ENCODE results near the gene TMEM163.
"Not testable (repeated sequence)": the region's sequence is repeated elsewhere in the genome, so short reads cannot be mapped to it uniquely, and the experiment has no call there.

Gene TMEM163

DNA sequence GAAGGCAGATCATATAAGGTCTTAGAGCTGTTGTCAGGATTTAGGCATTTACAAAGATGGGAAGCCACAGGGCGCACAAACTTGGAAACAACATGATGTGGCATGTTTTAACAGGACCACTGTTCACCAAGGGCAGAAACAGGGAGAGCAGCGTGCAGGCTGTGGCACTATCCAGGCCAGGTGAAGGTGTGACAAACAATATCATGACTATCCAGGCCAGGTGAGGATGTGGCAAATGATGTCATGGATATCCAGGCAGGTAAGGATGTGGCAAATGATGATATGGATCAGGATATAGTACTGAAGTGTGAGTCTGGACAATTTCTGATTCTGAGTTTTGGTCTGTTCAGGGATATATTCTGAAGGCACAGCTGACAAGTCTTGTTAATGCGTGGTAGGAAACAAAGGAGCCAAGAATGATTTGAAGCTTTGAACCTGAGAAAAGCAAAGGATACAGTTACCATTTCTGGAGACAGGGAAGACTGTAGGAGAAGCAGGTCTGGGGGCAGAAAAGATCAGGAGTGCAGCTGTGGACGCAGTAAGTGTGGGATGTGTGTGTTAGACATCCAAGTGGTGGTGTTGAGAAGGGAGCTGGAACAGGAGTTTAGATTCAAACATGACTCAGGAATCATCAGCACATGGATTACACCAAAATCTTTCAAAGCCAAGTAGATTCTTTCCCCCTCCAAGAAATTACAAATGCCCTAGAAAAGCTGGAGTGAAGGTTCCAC is 205.9 kb downstream of the TMEM163 start:
- no peak for DNase-seq

DNA sequence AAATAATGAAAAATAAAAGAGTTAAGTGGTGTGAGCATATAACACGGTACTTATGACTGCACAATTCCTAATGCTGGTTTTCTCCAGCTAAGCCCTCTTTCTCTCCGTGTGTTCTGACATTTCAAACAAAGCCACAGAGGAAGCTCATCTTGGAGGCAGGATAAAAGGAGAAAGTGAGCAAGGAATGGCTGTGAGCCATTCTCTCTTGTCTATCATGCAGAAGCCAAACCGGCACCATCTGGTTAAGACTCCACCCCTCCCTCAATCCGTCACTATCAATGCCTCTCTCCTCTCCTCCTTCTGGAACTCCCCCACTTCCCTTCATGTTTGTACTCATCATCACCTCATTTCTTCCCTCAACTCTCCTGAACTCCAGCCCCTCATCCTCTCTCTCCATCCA is 210.4 kb downstream of the TMEM163 start:
- no peak for DNase-seq

DNA sequence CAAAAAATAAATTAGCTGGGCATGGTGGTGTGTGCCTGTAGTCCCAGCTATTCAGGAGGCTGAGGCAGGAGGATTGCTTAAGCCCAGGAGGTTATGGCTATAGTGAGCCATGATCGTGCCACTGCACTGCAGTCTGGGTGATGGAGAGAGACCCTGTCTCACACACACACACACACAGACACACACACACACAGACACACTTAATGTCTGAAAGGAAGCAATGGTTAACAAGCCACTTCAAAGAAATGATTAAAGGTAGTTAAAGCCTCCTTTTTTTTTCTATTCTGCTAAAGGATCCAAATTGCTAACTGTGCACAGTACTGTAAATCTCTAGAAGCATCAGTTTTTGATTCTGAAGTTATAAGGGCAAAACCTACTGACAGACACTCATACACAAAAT is 211.1 kb downstream of the TMEM163 start:
- DNase-seq, result no peak

DNA sequence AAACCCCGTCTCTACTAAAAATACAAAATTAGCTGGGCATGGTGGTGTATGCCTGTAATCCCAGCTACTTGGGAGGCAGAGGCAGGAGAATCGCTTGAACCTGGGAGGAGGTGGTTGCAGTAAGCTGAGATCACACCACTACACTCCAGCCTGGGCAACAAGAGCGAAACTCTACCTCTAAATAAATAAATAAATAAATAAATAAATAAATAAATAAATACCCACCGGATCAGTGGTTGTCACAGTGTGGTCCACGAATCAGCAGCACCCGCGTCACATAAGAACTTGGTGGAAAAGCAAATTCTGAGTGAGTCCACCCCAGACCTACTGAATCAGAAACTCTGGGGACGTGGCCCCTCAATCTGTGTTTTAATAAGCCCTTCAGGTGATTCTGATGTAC is 211.6 kb downstream of the TMEM163 start:
- DNase-seq, result not testable (repeated sequence)

DNA sequence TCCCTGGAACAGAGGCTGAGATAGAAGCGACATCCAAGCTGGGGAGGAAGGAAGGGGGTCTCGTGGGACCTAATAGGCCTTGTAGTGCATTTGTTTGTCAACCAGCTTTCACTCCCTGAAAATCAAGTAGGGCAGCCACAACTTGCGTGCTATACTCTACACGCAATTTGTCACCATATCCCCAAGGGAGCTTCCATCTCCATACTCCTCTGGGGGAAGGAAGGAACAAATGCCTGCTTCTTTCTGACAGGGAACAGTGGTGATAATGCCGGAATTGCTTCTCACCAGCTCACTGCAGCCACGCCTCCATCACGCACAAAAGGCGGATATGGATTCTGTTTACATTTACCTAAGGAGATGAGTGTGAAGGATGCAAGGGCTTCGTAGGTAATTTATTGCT is 213.4 kb downstream of the TMEM163 start:
- DNase-seq, result no peak

DNA sequence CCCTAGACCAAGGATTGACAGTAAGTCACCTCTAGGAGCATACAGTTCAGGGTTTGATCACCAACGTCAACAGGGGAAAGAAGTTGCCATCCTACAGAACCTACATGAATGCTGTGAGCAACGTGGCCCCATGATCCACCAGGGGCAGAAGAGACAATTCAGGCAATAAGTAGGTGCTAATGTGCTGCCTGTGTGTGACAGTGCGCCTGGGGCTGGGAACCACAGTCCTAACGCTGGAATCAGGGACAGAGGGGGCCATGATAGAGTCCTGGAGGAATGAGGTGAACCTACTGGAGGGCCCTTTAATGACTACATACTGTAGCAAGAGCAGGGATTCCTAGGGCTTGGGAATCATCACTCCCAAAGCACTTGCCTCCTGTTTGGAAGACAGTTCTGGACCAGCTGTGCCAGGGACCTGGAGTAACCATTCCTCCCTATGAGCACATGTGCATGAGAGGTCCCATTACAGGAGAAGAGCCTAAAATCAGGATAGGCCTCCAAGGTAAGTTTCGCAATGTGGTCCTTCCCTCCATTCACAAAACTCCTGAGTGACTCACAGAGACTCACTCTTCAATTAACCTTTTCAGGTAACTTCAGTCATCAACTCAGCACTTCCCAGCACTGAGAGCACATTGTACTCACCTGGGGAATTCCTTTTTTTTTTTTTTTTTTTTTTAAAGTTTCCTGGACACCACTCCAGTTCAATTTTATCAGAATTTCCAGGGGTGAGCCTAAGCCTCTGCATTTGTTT is 214.0 kb downstream of the TMEM163 start:
- no peak for DNase-seq

DNA sequence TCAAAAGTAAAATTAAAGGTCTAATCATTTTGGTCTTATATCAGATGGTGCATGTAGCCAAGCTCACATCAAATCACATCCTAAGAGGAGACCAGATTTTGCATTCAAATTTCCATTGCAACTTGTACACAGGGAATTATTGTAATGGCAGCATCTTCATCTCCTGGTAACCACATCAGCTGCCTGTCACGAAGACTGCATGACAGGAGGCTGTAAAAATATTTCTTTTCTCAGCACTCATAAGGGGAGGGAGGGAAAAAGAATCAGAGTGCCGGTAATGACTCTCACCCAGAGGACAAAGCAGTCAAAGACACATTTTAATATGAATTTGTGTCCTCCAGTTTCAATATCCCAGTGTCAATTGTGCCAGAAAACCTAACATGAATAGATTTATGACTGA is 216.7 kb downstream of the TMEM163 start:
- DNase-seq, result no peak

DNA sequence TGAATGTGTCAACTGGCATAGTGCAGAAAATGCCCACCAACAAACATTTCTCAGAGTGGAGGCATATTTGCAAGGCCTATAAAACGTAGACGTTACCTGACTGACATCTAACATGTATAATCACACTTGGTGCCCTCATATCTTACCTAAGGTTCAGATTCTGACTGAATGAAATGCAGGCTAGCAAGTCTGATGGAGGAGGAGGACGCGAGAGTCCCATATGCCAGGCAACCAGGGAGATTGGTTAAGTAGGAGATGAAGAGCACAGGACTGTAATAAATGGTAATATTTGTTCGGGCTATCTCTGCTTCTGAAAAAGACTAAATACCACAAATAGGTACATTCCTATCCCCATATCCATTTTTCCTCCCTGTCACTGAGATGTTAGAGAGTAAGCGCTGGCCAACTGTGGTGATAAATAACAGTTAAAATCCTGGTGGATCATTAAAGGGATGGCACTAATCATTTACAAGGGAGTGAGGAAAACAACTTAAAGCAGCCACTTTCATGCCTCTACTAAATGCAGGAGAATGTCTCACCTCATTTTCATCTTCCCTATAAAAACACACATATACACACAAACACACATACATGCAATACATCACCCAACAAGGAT is 217.2 kb downstream of the TMEM163 start:
- no peak for DNase-seq

DNA sequence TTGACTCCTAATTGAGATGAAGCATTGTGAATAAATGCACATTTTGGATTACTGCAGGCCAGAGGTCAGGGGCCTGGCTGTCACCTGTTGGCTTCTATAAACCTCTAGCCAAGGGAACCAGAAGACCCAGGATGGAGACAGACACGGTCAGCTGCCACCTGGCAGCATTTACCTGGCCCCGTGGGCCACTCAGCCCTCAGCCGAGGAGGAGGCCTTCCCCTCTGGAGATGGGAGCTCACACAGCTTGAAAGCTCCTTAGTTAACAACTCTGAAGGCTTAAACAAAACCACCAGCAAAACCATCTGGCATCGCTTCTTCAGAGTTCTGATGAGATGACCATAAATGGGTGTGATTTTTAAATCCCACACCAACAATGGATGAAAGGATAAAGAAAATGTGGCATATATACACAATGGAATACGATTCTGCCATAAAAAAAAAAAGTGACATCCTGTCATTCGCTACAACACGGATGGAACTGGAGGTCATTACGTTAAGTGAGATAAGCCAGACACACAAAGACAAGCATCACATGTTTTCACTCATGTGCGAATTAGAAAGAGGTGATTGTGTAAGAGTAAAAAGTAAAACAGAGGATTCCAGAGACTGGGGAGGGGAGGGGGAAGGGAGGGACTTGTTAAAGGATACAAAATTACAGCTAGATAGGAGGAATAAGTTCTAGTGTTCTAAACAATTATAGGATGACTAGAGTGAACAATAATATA is 218.4 kb downstream of the TMEM163 start:
- no peak for DNase-seq

DNA sequence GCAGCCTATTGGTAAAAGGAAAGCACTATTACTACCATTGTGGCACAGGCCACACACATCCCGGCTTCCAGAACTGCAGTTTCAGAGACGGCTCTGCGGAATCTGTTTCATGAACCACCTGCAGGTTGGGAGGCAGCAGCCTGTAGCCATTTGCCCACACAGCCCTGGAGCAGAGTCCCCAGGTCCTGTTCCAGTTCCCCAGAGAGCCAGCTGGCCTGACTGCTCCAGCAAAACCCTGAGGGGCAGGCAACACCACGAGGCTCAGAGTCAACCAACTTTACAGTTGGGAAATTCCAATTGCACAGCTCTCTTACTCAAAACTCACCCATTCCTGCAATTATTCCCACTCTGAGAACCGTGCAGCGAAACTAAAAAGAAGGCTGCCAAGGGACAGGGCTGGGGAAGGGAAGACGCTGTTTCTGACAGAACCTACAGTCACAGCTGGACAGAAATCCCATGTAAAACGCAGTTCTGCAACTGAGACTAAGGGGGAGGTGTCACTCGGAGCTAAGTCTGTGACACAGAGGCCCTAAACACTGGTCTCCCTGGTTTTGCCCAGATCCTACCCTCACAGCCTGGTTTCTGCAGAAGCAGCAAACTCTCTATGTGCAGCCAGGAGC is 219.4 kb downstream of the TMEM163 start:
- no peak for DNase-seq

DNA sequence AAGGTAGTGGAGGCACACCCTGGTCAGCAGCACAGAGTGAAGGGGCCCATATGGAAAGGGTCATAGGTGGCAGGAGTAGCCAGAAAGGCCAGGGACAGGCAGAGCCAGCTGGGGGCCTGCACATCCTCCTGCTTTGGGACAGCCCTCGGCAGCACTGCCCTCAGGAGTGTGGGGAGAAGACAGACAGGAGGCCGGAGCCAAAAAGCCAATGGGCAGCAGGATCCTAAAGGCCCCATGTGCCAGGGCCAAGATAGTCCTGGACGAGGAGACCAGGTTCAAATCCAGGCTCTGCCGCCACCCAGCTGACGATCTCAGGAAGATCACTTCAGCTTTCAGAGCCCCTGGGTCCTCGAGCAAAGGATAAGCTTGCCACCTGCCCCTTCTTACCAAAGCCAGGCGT is 220.1 kb downstream of the TMEM163 start:
- no peak for DNase-seq

DNA sequence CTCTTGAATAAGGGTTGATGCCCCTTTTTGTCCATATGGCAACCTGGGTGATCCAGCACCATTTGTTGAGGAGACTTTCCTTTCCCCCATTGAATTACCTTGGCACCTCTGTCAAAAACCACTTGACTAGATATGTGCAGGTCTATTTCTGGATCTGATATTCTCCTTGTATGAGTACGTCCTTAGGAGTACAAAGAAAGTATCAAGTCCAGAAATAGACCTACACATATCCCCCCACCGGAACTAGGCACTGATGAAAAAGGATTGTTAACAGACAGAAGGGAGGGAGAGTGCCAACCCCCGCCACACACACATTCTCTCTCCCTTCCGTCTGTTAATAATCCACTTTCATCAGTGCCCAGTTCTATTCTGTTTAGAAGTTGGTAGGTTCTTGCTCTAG is 225.0 kb downstream of the TMEM163 start:
- DNase-seq, result no peak

DNA sequence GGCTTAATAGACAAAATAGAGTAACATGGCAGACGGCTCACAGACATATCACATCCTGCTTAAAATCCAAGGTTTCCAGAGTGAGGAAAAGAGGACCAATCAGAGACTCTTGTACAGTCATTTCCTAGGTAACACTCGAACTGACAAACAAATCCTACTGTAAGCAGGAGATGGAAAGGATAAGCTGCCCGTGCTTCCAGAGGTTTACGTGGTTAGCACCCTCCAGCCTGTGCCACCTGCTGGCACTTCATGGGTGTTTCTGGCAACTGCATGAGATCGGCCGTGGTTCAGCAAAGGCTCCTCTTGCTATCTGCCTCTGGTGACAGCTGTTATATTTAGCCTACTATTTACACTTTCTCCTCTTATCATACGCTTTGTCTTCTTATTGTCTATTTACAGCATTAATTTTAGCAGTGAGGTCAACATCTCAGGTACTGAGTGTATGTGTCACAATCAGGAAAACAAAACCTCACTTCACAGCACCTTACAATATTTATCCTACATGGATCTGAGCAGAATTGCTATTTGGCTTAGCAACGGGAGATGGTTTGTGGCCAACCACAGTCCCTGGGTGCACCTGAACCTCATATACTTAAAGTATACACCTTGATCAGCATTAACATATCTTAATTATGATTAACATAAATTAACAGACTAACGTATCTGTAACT is 226.9 kb downstream of the TMEM163 start:
- no peak for DNase-seq

DNA sequence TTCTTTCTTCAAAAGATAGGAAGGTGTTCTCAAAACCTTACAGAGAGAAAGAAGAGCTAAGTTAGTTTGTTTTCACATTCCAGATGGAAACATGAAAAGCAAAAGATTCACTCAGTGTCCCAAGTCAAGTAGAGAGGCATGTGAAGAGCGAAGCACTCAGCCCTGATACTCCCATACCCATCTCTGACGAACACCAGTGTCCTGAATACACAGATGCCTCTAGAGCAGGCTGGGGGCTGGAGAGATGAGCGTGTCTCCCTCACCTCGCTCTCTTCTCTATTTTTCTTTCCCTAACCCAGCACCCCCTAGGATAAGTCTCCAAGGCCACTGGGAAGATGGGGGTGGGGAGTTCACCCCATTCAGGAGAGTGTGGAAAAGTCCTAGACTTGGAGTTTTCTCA is 227.8 kb downstream of the TMEM163 start:
- DNase-seq, result no peak

DNA sequence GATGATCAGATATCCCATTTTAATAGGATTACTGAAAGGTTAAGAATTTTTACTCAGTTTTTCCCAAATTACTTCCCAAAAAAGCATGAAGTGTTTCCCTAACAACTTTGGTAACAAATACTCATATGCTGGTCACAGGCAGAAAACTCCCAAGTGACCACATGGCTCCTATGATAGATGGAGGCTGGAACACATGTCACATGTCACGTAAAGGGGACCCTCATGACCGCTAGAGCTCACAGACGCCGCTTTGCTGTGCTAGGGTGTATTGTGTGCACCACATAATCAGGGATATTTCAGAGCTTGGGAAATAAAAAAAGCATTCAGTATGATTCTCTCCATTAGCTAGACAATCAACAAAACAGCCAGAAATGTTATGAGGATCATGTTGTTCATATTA is 228.2 kb downstream of the TMEM163 start:
- DNase-seq, result no peak

DNA sequence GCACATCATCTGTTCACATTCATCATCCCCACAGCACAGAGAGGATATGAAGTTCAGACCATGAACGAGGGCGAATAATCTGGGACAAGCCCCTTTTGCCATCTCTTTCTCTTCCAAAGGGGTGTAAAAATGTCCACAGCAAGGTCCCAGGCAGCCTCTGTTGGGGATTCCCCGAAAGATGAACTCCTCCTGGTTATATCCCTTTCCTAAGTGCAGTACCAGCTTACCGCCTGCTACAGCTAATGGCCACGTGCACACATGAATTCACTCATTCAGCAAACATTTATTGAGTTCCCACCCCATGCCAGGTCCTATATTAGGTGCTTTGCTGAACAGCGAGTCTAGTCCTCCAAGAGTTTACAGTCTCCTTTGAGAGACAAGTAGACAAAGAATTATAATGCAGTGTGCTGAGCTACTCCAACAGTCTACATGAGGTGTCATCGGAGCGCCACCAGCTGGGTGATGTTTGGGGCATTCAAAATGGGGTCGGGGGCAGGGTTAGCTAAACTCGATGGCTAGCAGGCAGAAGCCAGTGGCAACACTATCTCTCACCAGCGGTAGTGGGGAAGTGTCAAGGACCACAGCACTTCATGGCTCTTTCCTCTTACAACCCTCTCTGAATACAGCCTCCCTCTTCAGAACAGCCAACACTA is 228.9 kb downstream of the TMEM163 start:
- DNase-seq, result no peak

DNA sequence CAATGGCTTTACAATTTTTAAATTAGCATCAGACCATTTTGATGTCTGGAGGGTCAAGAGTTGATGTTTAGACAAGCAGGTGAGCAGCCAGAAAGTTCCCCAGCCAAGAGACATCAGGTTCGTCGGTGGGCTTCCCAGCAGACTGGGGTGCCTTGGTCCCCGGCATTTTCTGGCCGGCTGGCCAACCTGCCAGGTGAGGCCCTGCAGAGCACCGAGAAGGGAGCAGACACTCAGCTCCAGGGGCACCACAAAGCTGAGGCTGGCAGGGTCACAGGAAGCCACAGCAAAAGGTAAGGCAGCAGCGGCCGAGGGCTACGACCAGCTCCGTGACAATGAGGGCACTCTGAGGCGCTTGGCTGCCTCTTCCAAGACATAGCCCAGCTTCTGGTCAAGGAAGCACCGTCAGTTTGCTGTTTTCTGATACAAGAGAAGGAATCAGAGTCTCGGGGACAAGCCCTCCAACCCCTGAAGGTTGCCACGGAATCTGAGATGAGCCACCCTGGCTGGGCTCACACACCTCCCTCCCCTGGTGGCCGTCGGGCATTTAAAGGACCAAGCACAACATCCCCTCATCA is 235.9 kb downstream of the TMEM163 start:
- no peak for DNase-seq

DNA sequence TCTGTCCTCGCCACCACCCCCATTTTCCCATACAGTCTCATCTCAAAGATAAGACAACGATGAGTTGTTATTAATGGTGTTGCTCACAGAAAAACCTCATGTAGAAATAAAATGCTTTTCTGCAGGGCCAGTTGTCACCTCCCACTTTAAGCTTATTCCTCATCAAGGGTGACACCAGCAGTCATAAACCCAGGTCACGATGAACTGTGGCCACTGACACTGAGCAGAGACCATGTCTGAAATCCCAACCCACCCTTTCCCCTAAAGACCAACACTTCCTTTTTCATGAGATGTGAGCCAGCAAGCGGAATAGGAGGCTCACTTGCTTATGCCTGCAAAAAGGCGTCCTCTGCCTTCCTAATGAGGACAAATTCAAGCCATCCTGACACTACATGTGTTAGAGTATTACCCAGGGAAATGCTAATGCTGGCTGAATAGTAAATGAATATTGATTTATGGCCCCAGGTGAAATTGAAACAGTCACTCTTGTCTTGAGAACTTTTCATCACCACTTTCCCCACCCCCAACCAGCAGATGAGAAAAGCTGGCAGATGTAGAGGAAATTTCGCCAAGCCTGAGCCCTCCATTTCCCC is 236.6 kb downstream of the TMEM163 start:
- DNase-seq, result no peak

DNA sequence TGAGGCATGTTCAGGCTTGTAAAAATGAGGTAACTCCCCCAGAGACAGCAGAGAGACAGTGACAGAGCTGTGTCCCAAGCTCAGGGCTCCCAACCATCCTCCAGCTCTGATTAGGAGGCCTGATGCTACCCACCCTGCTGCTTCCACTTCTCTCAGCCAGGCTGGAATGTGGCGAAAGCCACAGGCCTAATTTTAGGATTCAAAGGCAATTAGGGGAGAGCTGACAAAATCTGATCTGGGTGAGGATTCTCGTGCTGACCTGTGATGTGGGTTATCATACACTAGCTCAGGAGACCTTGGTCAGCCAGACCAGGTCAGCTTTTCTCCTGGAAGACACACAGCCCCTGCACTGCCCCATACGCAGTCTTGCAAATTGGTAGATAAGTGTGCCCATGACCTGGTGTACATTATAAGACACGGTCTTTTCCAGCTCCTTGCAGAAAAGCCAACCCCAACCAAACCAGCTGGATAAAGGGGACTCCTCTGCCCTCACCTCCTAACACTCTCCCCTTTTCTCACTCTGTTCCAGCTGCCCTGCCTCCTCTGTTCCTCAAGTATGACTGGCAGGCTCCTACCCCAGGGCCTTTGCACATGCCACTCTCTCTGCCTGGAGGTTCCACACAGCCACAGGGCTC is 239.0 kb downstream of the TMEM163 start:
- no peak for DNase-seq

DNA sequence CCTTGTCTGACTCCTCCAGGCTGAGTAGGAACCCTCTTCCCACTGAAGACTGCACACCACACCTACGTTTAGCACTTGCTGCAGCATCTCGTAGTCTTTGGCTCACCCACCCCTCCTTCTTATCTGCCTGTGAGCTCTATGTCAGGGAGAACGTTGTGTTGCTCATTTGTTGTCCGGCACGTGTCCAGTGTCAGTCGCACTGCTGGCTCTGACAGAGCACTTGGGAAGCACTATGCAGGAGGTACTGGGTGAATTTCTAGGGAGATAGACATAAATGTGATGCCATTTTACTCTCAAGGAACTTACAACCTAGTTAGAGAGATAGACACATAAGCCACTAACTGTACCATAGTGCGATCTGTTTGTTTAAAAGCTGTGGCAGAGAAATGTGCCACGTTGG is 241.8 kb downstream of the TMEM163 start:
- not testable (repeated sequence) for DNase-seq
